AG09309 (cell line): Measurements from ENCODE around the gene DAPK1.

Experiments
- DNase-seq: peaks from one replicate; pipeline ENCODE4 v3.0.0-alpha.2; 2010; ENCODE audit warnings: low read depth
- H3K4me3 ChIP-seq: 2 replicates; pipeline ENCODE4 v1.5.1; 2011; ENCODE audit warnings: mild to moderate bottlenecking, low read depth, low read length, moderate library complexity; ENCODE audit not compliant: control insufficient read depth
- TF ChIP-seq, protein P1 (sequence below): IDR thresholded peaks from 2 replicates; pipeline ENCODE4 v1.5.1; 2011; ENCODE audit warnings: mild to moderate bottlenecking, low read depth, low read length, inconsistent platforms; ENCODE audit not compliant: insufficient read depth, control insufficient read depth; ENCODE audit errors: missing control alignments

The DAPK1 gene

DNA sequence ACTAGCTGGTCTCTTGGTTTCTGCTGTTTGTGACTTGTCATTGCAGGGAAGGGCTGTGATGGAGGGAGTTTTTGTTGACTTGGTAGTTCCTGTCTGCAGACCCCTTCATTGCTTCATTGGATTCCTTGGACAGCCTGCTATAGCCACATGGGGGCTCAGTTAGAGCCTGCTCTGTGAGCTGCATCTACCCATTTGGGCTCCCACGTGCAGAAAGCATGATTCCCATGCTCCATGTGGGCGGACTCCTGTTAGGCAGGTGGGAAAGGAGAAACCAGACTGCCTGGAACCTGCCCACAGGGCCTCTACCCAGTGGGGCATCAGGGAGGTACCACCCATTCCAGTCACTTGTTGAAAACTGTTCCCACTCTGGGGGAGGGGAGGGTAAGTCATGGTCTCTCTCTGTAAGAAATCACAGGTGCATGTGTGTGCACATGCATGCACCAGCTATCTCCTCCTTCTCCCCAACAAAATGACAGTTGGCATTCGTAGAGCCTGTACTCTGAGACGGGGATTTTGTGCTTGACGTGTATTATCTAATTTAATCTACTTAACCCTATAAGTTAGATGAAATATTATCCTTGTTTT, 61.0 kb downstream of the DAPK1 start:
- H3K4me3 ChIP-seq = no peak overlapping the region
- no peak for DNase-seq
- TF ChIP-seq, protein P1, sequence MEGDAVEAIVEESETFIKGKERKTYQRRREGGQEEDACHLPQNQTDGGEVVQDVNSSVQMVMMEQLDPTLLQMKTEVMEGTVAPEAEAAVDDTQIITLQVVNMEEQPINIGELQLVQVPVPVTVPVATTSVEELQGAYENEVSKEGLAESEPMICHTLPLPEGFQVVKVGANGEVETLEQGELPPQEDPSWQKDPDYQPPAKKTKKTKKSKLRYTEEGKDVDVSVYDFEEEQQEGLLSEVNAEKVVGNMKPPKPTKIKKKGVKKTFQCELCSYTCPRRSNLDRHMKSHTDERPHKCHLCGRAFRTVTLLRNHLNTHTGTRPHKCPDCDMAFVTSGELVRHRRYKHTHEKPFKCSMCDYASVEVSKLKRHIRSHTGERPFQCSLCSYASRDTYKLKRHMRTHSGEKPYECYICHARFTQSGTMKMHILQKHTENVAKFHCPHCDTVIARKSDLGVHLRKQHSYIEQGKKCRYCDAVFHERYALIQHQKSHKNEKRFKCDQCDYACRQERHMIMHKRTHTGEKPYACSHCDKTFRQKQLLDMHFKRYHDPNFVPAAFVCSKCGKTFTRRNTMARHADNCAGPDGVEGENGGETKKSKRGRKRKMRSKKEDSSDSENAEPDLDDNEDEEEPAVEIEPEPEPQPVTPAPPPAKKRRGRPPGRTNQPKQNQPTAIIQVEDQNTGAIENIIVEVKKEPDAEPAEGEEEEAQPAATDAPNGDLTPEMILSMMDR = no peak

DNA sequence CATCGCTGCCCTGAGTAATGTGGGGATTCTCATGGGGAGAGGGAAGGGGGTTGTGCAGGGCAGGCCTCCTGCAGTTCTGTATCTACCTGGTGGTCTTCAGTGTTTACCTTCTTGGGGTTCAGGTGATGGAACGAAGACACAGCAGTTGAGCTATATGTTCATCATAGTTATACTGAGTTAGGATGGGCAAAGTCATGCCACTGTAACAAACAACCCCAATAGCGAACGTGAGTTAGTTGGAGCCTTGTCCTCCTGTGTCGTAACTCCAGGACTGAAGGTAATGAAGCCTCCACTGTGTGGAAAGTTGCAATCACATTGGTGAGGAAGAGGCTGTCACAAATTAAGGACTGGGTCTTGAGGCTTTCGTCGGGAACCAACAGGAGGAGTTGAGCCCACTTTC, 64.4 kb downstream of the DAPK1 start:
- TF ChIP-seq, protein P1 = no peak
- no peak for DNase-seq
- no peak overlapping the region for H3K4me3 ChIP-seq

DNA sequence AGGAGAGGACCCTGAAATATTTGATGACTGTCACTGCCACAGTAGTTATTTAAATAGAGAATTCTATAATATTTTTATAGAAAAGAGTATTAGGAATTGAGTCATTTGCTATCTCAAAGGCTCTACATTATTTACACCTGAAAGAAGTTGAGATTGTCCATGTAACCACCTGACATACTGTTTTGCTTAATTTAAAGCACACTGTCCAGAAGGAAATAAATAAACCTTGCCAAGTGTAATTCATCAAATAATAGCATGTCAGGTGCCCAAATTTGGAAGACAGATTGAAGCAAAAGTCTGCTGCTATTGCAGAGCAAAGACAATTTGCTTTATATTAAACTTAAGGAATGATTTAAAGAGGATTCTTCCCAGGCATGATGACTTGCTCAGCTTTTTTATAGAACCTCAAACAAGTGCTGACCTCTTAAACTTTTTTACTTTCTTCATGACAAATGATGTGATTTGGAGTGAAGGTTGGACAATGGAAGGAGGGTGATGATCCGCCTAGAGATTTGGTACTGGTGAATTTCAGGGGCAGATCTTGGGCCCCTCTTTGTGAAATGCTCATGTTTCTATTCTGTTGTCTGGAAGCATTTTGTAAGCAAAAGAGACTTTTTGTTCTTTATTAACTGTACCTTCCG, 65.0 kb downstream of the DAPK1 start:
- TF ChIP-seq, protein P1 = no peak
- H3K4me3 ChIP-seq = no peak overlapping the region
- no peak for DNase-seq

DNA sequence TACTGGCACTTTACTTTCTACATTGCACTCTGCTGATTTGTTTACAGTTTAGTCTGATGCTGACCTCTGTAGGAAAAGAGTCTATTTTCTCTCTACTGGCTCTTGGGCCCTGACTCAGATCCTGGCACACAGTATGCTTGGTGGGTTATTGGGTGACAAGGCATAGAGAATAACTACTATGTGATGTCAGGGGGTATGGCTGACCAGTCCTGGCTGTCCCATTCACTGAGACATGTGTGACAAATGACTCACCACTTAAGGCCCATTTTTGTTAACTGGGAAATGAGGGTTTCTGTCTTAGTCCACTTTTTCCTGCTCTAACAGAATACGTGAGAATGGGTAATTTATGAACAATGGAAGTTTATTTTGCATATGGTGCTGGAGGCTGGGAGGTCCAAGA, 66.4 kb downstream of the DAPK1 start:
- no peak for DNase-seq
- TF ChIP-seq, protein P1 = no peak
- no peak overlapping the region for H3K4me3 ChIP-seq

DNA sequence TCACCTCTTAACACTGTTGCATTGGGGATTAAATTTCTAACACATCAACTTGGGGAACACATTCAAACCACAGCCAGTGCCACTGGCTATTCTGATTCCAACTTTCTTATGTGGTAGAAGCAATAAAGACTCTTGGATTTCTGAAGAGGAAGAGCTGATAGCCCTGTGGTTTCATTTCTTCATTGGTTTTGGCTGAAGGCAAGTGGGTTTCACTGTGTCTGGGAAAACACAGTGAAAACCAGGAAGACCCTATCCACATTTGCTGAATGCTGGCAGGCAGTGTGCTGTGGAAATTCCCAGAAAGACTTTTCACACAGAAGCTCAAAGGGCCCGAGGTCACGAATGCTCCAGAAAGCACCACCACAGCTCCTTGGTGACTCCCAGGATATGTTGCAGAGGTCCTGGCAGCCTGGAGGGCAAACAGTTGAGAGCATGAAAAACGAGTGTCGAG, 67.1 kb downstream of the DAPK1 start:
- DNase-seq = no peak
- TF ChIP-seq, protein P1 = no peak
- H3K4me3 ChIP-seq = no peak overlapping the region

DNA sequence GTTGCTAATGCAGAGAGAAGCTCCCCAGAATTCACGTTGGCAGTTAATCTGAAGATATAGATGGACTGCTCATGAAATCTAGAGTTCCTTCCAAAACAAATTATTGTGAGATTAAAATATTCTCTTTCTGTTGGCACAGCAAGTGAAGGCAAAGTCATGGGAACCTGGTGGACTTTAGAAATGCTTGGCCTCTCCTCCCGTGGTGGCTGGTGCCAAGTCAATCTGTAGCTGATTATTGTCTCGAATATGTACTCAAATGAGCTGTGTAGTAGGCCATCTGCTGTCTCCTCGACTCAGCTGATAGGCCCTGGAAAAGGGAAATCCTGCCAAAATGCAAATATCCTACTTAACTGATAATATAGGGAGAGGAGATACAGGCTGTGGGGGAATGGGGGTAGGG, 69.3 kb downstream of the DAPK1 start:
- no peak overlapping the region for H3K4me3 ChIP-seq
- TF ChIP-seq, protein P1 = no peak
- DNase-seq = no peak
